Hematopoietic multipotent progenitor cell treated with erythropoietin and hydrocortisone succinate and interleukin-3 and kit ligand, for 17 days (in vitro differentiated cells): ENCODE data around the gene C10orf90.

ENCODE experiments used
- DNase-seq: peaks from one replicate; pipeline ENCODE4 v3.0.0-alpha.2; 2015; ENCODE audit warnings: low spot score

Gene C10orf90, protein sequence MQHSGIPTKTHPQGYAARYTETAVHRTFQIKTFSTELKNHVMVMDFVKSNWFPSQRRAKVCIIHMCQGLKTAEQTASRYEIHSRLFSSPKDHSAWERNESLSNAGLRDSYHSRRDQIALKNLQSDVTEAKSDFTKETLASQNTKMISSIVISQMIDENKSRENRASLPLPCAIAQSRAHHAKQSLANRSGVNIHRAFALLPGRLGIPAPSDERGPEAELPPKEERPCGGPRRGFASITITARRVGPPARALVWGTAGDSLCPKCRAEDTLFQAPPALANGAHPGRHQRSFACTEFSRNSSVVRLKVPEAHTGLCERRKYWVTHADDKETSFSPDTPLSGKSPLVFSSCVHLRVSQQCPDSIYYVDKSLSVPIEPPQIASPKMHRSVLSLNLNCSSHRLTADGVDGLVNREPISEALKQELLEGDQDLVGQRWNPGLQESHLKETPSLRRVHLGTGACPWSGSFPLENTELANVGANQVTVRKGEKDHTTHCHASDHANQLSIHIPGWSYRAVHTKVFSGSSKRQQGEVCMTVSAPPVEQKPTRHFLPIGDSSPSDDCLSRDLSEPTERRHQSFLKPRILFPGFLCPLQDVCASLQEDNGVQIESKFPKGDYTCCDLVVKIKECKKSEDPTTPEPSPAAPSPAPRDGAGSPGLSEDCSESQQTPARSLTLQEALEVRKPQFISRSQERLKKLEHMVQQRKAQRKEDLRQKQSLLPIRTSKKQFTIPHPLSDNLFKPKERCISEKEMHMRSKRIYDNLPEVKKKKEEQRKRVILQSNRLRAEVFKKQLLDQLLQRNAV

DNA sequence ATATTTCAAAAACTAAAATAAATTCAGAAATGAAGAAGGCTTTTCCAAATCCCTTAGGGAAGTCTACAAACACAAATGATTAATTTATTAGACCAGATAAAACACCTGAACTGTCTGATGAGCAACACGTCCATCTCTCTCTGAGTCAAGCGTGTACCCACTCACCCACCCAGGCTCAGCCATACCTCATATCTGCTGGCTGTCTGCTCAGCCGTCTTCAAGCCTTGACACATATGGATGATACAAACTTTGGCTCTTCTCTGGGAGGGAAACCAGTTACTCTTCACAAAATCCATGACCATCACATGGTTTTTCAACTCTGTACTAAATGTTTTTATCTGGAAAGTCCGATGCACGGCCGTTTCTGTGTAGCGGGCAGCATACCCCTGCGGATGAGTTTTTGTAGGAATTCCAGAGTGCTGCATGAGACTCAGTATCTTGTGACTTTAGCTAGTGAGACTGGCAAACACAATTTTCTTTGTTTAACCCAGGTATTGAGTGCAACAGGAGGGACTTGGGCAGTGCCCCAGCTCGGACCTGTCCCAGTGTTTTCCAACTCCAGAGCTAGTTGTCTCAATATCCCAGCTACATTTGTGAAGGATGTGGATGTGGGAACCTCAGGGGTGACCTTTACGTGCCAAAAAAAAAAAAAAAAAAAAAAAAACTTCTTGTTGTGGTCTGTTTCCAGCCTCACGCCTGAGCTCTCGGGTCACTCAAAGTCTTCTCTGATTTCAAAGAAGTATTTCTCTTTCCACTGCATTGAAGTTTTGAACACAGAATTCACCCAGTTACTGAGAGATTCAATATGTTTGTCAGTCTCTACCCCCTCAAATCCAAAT is at the start of gene C10orf90:
C10orf90 (minus strand) TSS at position 638 of the 839 bp plus-strand sequence; CDS start at position 425, 213 bp downstream.
- DNase-seq = no peak

DNA sequence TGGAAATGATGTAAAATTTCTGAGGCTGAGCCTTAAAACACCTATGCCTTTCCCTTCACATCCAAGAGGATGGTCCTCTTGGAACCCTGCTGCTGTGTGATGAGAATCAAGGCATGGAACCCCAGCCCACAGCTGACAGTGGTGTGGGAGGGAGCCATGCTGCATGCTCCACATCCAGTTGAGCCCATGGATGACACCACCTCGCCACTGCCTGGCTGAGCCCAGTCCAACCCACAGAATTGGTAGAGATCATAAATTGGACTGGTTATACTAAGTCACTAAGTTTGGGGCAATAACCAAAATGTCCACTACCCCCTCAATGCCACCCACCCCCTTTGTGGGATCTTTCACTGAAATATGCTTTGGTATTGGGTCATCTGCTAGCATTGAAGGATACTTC is 45.9 kb upstream of the C10orf90 start:
- no peak for DNase-seq

DNA sequence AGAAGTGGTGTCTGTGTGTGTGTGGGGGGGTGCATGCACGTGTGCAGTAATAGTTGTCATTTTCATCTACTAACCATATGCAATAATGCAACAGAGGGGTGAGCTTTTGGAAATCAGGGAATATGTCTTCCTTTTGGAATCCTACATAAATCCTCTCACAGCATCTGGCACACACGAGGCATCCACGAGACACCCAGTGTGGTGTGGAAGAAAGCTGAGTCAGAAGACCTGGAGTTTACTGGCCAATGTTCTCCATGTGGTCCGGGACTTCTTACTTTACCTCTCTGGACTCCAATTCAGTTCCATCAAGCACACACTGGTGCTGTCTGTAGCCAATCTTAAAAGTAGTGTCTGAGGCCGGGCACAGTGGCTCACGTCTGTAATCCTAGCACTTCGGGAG is 43.1 kb upstream of the C10orf90 start:
- DNase-seq = no peak

DNA sequence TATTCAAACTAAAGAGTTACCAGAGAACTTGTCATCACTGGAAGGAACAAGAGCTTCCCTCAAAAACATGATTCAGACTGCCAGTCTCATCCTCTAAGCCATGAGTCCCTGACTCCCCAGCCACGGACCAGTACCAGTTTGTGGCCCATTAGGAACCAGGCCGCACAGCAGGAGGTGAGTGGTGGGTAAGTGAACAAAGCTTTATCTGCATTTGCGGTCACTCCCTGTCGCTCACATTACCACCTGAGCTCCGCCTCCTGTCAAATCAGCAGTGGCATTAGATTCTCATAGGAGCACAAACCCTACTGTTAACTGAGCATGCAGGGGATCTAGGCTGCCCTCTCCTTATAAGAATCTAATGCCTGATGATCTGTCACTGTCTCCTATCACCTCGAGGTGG is 42.2 kb upstream of the C10orf90 start:
- no peak for DNase-seq

DNA sequence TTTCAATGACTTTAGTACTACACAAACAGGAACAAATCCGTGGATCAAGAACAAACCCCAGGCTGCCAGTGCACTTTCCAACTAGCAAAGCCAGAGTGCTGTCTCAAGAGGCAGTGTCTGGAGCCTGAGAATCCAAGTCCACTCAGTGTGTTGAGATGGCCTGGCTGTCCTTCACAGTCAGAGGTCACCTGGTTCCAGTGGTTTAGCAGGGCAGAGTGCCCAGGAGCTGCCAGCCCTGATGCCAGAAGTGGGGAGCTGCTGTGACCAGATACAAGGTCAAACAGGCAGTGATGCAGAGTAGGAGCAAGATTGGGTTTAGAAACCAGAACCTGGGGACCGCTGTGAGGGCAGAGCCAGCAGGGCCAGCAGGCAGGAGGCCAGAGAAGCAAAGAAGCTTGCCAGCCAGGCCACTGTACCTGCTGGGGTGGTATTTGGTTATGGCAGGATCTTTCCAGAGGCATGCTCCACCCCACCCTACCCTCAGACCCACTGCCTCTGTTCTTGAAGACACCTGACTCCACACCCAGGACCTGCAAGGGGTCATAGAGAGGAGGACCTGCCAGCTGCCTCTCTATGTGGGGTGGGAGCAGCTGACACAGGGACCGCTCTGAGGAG is 35.6 kb upstream of the C10orf90 start:
- no peak for DNase-seq

DNA sequence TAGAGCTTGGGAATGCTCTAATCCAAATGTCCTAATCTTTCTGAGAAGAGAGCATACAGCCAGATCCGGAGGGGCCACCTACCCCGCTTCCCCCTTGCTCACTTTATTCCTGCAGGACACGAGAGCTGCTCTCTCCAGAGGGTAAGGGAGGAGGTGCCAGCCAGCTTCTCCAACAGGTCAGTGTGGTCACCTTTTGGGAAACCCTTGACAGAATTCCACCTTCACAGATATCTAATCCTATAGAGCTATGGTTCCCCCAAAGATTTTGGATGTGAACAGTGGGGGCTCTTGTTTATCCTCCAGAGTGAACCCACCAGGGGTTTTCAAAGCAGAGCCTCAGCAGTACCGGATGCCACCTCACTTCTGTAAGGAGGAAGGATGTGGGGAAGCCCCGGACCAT is 34.6 kb upstream of the C10orf90 start:
- no peak for DNase-seq

DNA sequence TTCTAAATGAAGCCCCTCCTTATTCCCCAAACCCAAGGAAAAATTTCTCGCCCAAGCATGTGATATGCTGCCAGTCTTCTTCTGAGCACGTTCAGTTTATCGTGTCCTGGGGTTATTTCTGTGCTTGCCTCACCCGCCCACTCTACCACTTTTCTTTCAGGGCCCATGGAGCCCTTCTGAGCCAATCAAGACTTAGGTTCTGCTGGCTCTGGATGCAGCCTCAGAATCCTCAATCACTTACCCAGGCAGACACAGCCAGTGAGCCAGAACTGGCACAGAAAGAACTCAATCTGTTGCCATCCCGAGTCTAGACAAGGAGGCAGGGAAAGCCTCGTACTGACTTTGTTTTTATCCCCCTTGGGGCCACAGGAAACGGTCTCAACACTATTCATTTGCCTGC is 34.2 kb upstream of the C10orf90 start:
- DNase-seq = no peak

DNA sequence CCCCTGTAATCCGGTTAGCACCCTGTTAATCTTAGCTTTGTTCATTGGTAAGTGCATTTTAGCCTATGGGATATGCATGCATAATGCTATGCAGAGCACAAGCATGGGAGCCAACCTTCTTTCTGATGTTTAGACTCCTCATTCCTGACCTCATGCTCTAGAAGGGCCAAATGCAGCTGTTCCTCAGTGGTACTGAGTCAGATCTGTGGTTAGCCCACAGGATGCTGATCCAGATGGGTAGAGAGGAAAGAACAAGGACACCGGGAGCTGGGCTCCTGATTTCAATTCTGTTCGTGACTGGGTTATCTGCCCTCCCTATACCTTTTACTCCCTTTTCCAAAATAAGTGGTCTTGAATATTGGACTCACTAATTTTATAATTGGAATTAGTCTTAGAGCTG is 31.7 kb upstream of the C10orf90 start:
- DNase-seq = no peak

DNA sequence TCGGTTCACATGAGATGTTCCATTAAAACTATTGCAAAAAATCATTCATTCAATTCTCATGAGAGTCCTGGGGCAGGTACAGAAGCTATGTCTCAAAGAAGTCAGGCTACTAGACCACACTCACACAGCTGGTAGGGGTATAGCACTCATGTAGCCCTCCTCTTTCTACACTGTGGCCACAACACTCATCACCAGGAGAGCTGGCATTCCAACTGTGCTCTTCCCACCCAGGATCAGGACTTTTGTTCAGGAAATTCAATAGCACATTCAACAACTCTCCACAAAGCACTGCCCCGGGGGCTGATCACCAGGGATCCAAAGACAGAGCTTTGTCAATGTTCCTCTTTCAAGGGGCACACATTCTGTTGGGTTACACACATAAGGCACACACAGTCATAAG is 31.0 kb upstream of the C10orf90 start:
- no peak for DNase-seq

DNA sequence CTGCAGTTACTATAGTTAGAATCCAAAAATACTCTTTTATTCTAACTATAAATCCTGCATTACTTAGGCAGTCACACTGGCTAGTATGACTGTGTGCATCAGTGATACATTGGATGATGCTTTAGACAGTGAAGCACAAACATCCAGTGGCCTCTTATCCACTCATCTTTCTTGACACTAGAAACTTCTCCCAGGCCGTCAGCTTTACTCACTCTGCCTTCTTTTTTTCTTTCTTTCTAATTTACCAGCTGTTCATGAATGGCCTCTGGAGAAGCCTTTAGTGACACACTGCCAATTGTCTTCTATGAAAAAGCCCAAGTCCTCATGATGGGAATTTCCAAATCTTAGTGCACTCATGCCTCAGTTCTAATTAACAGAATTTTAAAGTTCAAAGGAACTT is 26.2 kb upstream of the C10orf90 start:
- DNase-seq = no peak

DNA sequence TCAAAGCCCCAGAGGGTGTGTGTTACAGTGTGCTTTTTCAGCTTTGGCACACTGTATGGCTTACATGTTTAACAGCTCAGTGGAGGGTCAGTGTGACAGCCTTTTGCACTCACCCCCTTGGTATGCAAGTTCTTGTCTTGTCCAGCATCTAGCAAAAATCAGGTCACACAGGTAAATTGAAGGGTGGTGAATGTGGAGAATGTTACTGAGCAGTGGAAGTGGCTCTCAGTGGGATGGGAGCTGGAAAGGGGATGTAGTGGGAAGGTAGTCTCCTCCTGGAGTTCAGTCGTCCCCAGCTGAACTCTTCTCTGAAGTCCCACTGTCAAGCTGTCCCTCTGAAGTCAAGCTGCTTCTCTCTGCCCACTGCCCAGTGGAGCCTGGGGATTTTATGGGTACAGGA is 21.0 kb upstream of the C10orf90 start:
- DNase-seq = no peak

DNA sequence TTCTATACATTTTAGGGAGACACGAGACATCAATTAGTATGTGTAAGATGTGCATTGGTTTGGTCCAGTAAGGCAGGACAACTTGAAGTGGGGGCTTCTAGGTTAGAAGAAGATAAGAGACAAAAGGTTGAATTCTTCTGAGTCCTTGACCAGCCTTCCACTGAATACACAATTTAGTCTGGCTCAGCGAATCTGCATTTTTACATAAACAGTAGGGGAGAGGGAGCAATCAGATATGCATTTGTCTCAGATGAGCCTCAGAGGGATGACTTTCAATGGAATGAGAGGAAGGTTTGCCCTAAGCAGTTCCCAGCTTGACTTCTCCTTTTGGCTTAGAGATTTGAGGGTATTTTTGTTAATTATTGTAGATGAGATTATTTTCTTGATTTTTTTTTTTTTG is 20.0 kb upstream of the C10orf90 start:
- no peak for DNase-seq

DNA sequence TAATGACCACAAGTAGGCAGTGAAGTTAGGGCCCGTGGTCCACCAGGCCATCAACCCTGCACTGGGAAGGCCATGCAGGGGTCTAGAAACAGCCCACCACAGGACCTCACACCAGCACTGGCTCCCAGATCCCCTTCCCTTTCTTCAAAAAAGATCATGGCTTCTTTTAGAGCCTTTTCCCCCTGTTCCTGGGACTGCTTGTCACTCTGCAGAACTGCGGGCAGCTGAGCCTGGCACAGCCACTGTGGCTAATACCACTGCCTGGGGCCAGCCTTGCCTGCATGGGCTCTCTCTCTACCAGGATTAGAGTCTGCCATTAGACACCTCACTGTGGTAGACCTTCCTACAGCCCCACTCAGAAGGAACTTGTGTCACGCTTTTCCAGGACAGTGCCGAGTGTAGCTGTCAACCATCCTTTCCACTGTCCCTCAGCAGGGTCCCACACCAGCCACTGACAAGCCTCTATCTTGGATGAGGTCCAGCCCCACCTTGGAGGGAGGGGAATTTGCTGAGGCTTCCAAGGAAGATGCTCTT is 19.0 kb upstream of the C10orf90 start:
- no peak for DNase-seq

DNA sequence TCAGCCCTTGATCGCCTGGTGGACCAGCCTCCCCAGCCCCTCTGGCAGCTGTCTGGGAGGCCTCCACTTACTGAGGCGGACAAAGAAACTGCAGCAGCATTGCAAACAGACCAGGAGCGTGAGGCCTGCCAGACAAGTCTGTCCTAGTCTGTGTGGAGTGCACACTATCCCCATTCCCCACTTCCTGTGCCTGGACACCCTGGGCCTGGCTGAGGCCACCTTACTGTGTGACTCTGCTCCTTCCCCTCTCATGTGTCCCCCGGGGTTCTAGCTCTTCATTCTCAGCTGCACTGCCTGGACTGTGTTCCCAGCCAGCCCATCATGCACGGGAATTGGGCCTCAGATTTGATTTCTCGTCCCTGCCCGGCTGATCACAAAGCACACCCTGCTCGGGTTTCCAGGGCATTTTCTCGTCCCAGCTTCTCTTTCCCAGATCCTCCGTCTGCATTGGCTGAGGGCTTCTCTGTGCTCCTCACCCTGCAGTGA is 16.7 kb upstream of the C10orf90 start:
- DNase-seq = no peak

DNA sequence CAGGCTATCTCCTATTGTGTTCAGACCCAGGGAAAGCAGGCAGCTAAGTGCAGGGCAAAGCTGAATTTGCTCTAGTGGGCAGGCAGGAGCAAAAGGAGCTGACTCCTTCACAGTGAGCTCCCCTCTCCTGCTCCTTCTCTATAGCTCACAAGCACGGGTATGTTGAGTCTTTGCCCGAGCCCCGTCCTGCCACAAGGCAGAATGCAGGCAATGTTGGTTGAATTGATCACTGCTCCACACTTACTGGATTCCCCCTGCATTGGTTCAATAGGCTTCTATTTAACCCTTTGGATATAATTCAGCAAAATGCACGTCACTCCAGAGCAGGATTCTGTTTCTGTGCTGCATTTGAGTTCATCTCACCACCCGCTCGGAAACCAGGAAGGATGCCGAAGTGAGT is 16.2 kb upstream of the C10orf90 start:
- no peak for DNase-seq

DNA sequence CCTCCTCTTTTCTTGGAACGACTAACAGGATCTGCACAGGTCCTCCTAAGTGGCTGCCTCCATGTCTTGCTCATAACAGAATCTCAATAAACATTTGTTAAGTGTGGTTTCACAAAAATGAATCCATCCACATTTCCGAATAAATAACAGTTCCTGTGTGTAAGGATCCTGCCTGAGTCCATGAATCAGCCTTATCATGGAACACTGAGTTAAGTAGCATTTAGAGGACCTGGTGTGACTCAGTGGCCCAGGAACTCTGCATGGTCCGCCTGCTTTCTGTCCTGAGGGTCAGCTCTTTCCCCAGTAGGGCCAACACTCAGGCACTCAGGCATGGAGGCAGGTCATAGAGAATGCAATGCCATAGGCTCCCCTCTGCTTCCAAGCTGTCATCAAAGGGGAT is 15.8 kb upstream of the C10orf90 start:
- DNase-seq = no peak

DNA sequence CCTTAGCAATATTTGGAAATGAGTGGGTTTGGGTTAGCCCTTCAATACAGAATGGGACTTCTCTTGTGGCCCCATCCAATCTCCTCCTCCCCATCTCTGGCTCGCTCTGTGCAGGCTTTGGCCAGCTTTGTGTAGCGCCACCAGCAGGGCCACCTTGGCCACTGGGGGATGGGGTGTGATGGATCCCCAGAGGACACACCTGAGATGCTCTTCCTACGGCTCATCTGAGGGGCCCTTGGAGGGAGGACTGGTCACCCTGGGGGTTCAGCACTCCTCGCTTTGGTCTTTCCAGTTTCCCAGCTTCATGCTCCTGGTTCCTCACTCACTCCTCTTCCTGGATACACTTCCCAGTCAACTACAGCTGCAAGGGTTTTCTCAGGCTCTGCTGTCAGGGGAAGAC is 15.3 kb upstream of the C10orf90 start:
- no peak for DNase-seq

DNA sequence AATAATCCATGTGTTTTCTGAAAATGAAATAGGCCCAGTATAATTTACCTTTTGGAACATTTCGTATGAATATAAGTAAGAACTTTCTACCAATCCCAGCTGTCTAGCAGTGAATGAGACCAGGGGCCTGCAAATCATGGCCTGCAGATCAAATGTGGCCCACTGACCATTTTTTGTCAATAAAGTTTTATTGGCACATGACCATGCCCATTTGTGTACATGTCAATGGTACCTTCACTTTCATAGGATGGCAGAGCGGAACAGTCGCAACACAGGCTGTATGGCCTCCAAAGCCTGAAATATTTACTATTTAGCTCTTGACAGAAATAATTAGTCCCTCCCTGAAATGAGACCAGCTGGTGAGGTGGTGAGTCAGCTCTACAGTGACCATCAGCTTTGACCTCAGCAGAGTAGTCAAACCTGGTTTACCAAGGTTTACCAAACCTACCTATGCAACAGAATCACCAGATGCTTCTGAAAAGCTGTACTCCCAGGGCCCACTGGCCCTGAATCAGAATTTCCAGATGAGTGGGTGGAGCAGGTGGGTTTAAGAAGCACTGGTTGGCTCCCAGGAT is 13.8 kb upstream of the C10orf90 start:
- no peak for DNase-seq

DNA sequence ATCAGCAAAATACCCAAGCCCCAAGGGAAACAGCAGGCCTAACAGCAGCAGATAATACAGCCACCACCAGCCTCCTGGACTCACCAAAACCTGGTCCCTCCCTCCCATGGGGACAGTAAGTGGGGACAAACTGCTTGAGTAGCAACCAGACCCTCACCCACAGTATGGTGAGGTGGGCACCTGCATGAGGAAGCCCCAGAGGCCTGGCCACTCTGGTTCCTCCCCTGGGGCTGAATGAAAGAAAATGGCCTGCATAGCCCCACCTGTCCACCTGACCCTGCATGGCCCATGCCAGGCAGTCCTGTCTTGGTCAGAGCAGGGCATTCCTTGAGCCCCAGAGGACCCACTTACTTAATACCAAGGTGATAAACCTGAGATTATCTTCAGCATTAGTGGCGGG is 13.0 kb upstream of the C10orf90 start:
- DNase-seq = no peak

DNA sequence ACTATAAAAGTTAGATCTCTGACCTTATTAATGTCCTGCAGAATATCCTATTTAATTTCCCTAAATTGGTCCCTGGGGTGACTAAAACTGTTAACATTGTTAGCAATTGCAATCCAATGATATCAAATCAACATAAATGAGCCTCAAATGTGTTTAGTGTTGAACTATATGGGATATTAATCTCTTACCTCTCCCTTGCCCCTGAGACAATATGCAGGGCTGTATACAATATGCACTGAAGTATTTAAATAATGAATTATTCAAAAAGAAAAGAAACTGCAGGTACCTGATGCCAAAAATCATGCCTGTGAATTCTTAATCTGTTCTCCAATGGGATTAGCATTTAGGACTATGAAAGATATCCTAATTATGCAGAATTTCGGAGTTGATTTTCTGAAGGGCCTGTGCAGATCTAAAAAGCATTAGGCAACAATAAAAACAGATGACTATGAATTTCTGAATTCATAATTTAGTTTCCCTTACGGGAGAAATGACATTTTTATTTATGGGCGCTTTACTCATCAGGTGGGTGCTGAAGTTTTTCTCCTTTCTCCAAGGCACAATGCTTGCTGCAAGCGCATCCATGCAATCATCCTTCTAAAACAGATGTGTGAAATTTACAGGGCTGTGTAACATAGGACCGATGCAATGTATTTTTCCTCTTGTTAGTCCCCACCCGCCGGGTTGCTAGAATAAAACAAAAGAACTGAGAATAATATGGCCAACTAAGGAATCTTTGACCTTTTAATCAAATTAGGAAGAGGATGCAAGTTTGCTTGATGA is 5.4 kb upstream of the C10orf90 start:
- no peak for DNase-seq
